Vagina (tissue), 2 donors: ENCODE measurements around the gene FAM120A.

Experiments
- CTCF ChIP-seq, 3 experiments: fragments of 450-650 bp in 2 of 3; fragments of 200-600 bp in 1 of 3; sonication (generic) in 1 of 3; IDR thresholded peaks; one replicate each; pipeline ENCODE4 v1.5.1; 2017 to 2019; ENCODE audit warnings: antibody characterized with exemption in 3 of 3, mild to moderate bottlenecking in 2 of 3, moderate library complexity in 2 of 3
- POLR2A ChIP-seq, 2 donors: fragments of 450-650 bp; IDR thresholded peaks; one replicate each; pipeline ENCODE4 v1.6.1; 2017; ENCODE audit warnings: antibody characterized with exemption in 2 of 2, mild to moderate bottlenecking in 2 of 2, moderate library complexity in 2 of 2

- TF ChIP-seq CTCF (IDR thresholded peaks at IDR 0.05) (no peak), POLR2A (IDR thresholded peaks at IDR 0.05) (no peak)
These were observed 135.0 kb downstream of the FAM120A start for GRCh38 chr9:93586290-93587057.
